Measurements from ENCODE around the gene LIMS1. TPM values are rescaled to one million over a fixed set of nuclear protein-coding genes. Genes with fewer than 3 reads are reported as not detected.
"Not testable (repeated sequence)": the region's sequence is repeated elsewhere in the genome, so short reads cannot be mapped to it uniquely, and the experiment has no call there.

LIMS1 gene
- total and polyA plus RNA-seq, 4 donors = 48.0 to 111 (median 88.4) TPM

GRCh38 chr2:108734656-108735055 lies 200.4 kb downstream of the LIMS1 start:
- not testable (repeated sequence) for H3K27me3 ChIP-seq (ENCODE audit: control insufficient read depth in 1 of 2, insufficient read depth in 2 of 2, low read length in 1 of 2); H3K27ac ChIP-seq (ENCODE audit: low read depth in 1 of 2, low read length in 2 of 2); DNase-seq; H3K36me3 ChIP-seq (ENCODE audit: control insufficient read depth in 1 of 2, insufficient read depth in 2 of 2, low read length in 1 of 2); H3K4me3 ChIP-seq (ENCODE audit: low read length in 2 of 2); ATAC-seq (ENCODE audit: low FRiP score); H3K4me1 ChIP-seq (ENCODE audit: control insufficient read depth in 1 of 2, insufficient read depth in 2 of 2, low read length in 2 of 2); H3K9me3 ChIP-seq (ENCODE audit: control insufficient read depth, low read length)
- intact Hi-C loops (cut with DNase I) = loop anchor here in 1 of 2 donors (10.0 kb wide), 1 partner anchor 130 kb away; no protein-coding TSS in a partner anchor
- 96% methylated on average over 6 of the region's 6 CpGs for WGBS, 2 donors

Other genes with a start within 250 kb of the LIMS1 start
- gene SULT1C2, start 245.6 kb upstream of the LIMS1 start, total RNA-seq = 1 to 10 TPM; 1.7 to 2.8 TPM
- gene SULT1C2, start 245.6 kb upstream of the LIMS1 start, polyA plus RNA-seq = not detected
- gene SULT1C4, start 156.5 kb upstream of the LIMS1 start, total RNA-seq = 10 to 100 TPM in 1 of 2 donors, 1 to 10 TPM in 1; 4.2 to 10.3 TPM
- gene SULT1C4, start 156.5 kb upstream of the LIMS1 start, polyA plus RNA-seq = 1 to 10 TPM in 1 of 2 donors, not detected in 1; 2.7 TPM
- gene GCC2, start 85.3 kb upstream of the LIMS1 start, total RNA-seq = 10 to 100 TPM; 52.1 to 64.6 TPM
- 10 to 100 TPM; 10.8 to 13.6 TPM for gene GCC2, start 85.3 kb upstream of the LIMS1 start, polyA plus RNA-seq
- gene RANBP2, start 185.0 kb downstream of the LIMS1 start, total RNA-seq = 10 to 100 TPM; 76.6 to 82.7 TPM
- 10 to 100 TPM; 13.5 to 15.1 TPM for gene RANBP2, start 185.0 kb downstream of the LIMS1 start, polyA plus RNA-seq